KOPT-K1 (cell line): Measurements from ENCODE around the gene MYO6.
"Not testable (repeated sequence)": the region's sequence is repeated elsewhere in the genome, so short reads cannot be mapped to it uniquely, and the experiment has no call there.

Experiments used
- H3K27ac ChIP-seq: fragments of 200-600 bp; sonication (generic); 2 replicates; pipeline ENCODE4 v1.5.1; 2016; ENCODE audit warnings: antibody characterized with exemption, mild to moderate bottlenecking, low read depth, low read length; ENCODE audit not compliant: poor library complexity, severe bottlenecking
- H3K36me3 ChIP-seq: fragments of 200-600 bp; sonication (generic); 2 replicates; pipeline ENCODE4 v1.5.1; 2017; ENCODE audit warnings: antibody characterized with exemption, mild to moderate bottlenecking, low read length, moderate library complexity; ENCODE audit not compliant: insufficient read depth
- H3K9me3 ChIP-seq: fragments of 200-600 bp; sonication (generic); 2 replicates; pipeline ENCODE4 v1.5.1; 2017; ENCODE audit warnings: antibody characterized with exemption, low read length, mild to moderate bottlenecking; ENCODE audit not compliant: insufficient read depth, poor library complexity, severe bottlenecking

The MYO6 gene

GRCh38 chr6:75748743-75749538, at the start of gene MYO6:
TSS of gene MYO6 (plus strand) at chr6:75749239. CDS start at chr6:75817548, 68,309 bp downstream.
- Histone ChIP-seq H3K9me3 (no peaks in the 10 kb centered on the region), H3K27ac (no peak within 1 kb of the TSS), H3K36me3 (no peaks in the 10 kb centered on the region)

DNA sequence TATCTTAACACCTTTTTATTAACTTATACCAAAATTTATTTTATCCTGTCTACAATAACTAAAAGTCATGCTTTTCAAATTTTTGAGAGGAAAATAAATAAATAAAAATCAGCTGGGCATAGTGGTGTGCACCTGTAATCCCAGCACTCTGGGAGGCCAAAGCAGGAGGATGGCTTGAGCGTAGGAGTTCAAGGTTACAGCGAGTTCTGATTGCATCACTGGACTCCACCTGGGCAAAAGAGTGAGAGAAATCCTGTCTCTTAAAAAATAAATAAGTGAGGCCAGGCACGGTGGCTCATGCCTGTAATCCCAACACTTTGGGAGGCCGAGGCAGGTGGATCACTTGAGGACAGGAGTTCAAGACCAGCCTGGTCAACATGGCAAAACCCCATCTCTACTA, 40.7 kb upstream of the MYO6 start:
- H3K36me3 ChIP-seq: peaks cover 82% of the 10 kb centered on the region
- H3K27ac ChIP-seq, H3K9me3 ChIP-seq: not testable (repeated sequence)

GRCh38 chr6:75711173-75711572, 37.9 kb upstream of the MYO6 start:
- peaks cover 92% of the 10 kb centered on the region for H3K36me3 ChIP-seq
- no peak overlapping the region for H3K27ac ChIP-seq
- H3K9me3 ChIP-seq: no peaks in the 10 kb centered on the region

- peaks cover 52% of the 10 kb centered on the region for H3K36me3 ChIP-seq
- H3K9me3 ChIP-seq: no peaks in the 10 kb centered on the region
- H3K27ac ChIP-seq: no peak overlapping the region
These were observed 29.9 kb upstream of the MYO6 start for GRCh38 chr6:75719133-75719532.

DNA sequence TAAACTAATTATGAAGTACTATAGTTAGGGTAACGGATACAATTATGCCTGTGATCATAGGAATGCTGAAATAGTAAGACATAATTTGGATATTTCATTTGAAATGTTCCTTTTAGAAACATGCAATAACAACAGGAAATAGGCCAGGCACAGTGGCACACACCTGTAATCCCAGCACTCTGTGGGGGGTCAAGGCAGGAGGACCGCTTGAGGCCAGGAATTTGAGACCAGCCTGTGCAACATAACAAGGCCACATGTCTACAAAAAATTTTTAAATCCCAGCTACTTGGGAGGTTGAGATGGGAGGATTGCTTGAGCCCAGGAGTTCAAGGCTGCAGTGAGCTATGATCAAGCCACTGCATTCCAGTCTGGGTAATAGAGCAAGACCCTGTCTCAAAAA, 25.7 kb upstream of the MYO6 start:
- H3K27ac ChIP-seq: no peak overlapping the region
- H3K9me3 ChIP-seq: no peaks in the 10 kb centered on the region
- H3K36me3 ChIP-seq: 0 out of 2 replicates have a peak, but pooled peaks cover 10% of the 10 kb centered on the region

- H3K9me3 ChIP-seq: no peaks in the 10 kb centered on the region
- no peak overlapping the region for H3K27ac ChIP-seq
- H3K36me3 ChIP-seq: no peaks in the 10 kb centered on the region
These were observed 21.8 kb upstream of the MYO6 start for GRCh38 chr6:75727206-75727605.

- H3K36me3 ChIP-seq, H3K27ac ChIP-seq, H3K9me3 ChIP-seq: not testable (repeated sequence)
These were observed 18.0 kb upstream of the MYO6 start for GRCh38 chr6:75731029-75731428.

DNA sequence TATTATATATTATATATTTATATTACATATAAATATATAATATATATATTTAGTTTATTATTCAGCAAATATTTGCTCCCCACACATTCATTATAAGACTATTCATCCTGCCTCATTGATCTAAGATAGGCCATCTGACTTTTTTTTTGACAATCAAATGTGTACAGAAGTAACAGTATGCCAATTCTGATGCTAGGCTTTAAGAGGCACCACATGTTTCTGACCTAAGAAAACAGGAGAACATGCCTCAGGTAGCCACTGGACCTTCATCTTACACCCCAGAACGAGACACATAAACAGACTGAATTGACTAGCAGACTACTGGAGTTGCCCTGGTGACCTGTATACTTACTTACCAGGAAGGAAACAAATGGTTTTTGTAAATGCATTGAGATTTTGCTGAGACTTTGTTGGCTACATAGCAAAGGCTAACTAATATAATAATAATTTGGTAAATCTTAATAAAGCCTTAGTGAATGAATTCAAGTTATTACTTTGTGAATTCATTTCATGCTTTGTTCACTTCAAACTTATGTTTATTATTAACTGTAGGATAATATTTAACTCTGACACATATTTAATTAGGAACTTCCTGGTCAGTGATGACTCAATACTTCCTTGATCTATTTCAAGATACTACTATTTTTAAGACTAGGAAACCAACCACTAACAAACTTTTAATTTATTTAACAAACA, 13.4 kb upstream of the MYO6 start:
- no peak overlapping the region for H3K27ac ChIP-seq
- no peaks in the 10 kb centered on the region for H3K36me3 ChIP-seq
- no peaks in the 10 kb centered on the region for H3K9me3 ChIP-seq

DNA sequence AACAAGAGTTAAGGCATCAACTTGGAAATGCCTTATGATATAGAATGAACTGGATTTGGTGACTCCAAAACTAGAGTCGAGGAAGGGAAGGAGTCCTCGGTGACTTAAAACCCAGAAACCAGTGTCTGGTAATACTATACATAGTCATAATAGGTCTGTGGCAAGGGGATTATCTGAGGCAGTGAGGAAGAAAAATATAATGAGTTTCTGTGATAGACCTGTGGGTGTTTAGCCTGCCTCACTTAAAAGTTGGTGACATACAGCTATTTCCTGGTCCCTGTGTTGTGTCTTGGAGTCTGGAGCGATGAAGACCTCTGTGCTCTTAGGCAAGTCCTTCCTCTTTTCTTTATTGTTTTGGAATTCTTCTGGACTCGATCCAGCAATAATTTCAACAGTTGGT, 5.1 kb upstream of the MYO6 start:
- Histone ChIP-seq H3K9me3 (no peaks in the 10 kb centered on the region), H3K36me3 (no peaks in the 10 kb centered on the region), H3K27ac (no peak overlapping the region)

GRCh38 chr6:75745404-75745803, 3.6 kb upstream of the MYO6 start:
- Histone ChIP-seq H3K27ac (no peak overlapping the region), H3K9me3 (no peaks in the 10 kb centered on the region), H3K36me3 (no peaks in the 10 kb centered on the region)

- Histone ChIP-seq H3K9me3 (no peaks in the 10 kb centered on the region), H3K27ac (no peak overlapping the region), H3K36me3 (no peaks in the 10 kb centered on the region)
These were observed 2.8 kb upstream of the MYO6 start for GRCh38 chr6:75746221-75746620.

DNA sequence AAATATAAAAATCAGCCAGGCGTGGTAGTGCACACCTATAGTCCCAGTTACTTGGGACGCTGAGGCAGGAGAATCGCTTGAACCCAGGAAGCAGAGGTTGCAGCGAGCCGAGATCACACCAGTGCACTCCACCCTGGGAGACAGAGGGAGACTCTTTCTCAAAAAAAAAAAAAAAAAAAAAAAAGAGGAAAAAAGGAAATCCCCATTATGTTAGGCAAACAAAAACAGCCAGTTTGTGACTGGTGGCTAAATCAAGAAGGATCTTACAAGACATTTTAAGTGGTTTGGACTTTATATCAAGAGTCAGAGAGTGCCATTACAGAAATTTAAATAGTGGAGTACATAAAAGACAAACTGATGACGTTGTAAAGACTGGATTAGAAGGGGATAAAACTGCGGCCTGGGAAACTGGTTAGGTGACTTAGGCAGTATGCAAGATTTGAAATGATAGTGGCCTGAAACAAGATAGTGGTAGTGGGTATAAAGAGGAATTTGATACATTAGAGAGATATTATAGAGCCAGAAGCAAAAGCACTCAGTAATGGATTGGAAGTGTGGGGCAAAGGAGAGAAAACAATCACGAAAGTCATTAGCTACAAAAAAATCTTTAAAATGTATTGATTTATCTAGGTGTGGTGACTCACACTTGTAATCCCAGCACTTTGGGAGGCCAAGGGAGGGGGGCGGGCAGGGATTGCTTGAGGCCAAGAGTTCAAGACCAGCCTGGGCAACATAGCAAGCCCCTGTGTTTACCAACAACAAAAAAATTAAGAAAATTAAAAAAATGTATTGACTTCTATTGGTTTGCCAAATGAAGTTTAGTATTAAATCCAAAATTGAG, 1.7 kb upstream of the MYO6 start:
- Histone ChIP-seq H3K27ac (no peak overlapping the region), H3K36me3 (no peaks in the 10 kb centered on the region), H3K9me3 (no peaks in the 10 kb centered on the region)

- H3K27ac ChIP-seq: no peak overlapping the region
- no peaks in the 10 kb centered on the region for H3K9me3 ChIP-seq
- H3K36me3 ChIP-seq: no peaks in the 10 kb centered on the region
These were observed 866 bp upstream of the MYO6 start for GRCh38 chr6:75748003-75748742.

DNA sequence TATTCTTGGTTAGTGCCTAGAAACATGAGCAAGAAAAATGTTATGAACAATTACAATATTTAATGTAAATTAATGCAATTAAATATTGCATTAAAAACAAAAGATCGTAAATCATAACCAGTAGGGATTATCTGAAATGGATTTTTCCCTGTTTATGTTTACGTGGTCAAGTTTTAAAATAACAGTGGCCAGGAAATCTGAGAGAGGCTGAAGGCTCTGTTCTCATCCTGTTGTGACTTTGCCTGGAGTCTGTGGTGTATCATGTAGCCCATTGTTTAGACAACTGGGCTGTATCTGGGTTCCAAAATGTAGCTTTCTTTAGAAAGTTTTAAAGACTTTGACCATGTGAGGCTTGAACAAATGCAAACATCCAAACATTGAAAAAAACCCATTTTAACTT, 2.4 kb downstream of the MYO6 start:
- Histone ChIP-seq H3K36me3 (no peaks in the 10 kb centered on the region), H3K9me3 (no peaks in the 10 kb centered on the region), H3K27ac (no peak overlapping the region)

DNA sequence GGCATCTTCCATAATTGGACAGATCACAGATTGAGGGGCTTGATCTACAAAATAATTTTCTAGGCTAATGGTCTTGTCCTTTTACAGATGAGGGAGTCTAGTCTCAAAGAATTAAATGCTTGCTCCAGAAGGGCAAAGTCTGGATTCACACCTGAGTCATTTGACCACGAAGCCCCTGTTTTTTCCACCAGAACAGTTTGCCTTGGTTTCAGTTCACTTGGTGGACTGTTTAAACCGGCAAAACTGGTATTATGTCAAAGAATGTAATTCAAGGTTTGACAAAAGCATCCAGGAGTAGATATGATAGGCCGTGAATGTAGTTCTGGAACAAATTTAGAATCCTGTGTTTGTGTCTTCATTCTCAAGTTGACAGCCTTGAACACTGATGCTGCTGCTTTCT, 3.3 kb downstream of the MYO6 start:
- no peak overlapping the region for H3K27ac ChIP-seq
- no peaks in the 10 kb centered on the region for H3K9me3 ChIP-seq
- no peaks in the 10 kb centered on the region for H3K36me3 ChIP-seq
